CD4-positive, alpha-beta T cell treated with Interleukin-4 for 1 hour (primary cell): ENCODE data around the gene HOXB4.

Experiments
- DNase-seq, 2 donors: peaks; one replicate each; pipeline ENCODE4 v3.0.0-alpha.2; 2020 to 2022

HOXB4 gene

DNA sequence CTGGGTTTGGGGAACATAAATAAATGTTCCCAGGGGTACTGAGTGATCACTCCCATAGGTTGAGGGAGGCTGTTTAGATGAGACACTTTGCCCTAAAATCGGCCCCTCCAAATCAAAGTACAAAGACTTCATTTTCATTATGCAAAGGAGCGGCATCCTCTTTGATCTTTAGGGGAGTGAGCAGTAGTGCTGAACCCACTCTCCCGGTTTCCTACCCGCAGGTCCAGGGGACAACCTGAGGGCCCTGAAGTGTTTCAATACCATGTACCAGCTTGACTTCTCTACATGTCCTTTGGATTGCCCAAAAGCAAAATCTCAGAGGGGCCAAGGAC, 23.0 kb upstream of the HOXB4 start:
- DNase-seq = no peak

GRCh38 chr17:48600244-48601098, 22.3 kb upstream of the HOXB4 start:
- no peak for DNase-seq

GRCh38 chr17:48599354-48599753, 21.2 kb upstream of the HOXB4 start:
- DNase-seq = no peak

DNA sequence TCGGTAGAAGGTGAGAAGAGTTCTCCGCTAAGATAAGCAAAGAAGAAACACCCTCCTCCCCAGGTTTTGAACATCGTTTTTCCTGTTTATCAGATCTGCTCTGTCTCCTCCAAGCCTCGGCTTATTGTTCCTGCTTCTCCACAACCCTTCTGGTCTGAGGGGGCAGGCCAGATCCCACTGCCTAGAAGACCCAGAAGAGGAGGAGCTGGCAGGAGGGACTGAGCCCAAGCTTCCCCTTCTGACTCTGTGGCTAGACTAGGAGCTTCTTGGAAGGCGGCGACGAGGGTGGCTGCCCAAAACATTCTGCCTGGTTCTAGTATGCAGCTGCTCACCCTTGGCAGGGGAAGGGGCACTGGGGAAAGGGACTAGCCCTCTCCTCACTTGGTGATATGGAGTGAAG, 20.6 kb upstream of the HOXB4 start:
- DNase-seq = no peak

- peak; percentile 33 to 53 for DNase-seq
Observed at GRCh38 chr17:48597778-48598631, 19.9 kb upstream of the HOXB4 start.

DNA sequence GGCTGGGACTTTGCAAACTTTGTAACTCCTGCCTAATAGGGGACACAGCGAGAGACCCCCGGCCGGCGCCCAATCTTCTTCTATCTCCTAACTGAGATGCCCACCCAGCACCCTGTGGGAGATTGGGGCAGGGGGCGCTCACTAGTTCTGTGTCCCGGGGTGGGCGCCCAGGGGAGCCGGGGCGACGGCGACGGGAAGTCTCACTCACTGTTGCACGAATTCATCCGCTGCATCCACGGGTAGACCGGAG, 19.3 kb upstream of the HOXB4 start:
- no peak for DNase-seq

DNA sequence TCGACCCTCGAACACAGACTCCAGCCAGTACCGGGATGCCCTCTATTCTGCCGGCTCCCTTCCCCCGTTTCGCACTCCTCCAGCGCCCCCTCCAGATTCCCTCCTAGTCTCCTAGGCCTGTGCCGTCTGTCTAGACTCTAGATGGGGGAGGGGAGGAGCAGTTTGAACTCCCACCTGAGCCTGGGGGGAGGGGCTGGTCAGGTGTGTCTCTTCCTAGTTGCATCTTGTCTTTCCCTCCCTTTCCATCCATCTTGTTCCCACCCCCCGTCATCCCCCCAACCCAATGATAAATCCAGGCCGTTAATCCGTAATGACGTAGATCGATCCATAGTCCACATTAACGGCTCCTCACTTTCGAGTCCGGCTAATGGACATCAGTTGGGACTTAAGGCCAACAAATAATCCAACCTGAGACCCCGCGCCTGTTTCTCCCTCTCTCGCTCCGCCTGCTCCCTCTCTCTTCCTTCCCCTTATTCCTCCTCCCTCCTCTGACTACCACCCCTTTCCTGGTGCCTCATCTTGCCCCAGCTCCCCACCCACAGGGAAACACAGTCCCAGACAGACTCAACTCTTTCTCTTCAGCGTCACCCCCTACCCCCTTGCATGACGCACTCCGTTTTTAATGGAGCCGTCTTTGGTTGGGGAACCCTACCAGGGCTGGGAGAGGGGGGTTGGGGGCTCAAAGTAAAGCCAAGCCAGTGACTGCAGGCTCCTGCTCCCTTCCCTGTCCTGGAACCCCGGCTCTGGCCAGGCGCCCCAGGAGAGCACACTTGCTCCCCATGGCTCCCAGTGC, 18.8 kb upstream of the HOXB4 start:
- DNase-seq = no peak

DNA sequence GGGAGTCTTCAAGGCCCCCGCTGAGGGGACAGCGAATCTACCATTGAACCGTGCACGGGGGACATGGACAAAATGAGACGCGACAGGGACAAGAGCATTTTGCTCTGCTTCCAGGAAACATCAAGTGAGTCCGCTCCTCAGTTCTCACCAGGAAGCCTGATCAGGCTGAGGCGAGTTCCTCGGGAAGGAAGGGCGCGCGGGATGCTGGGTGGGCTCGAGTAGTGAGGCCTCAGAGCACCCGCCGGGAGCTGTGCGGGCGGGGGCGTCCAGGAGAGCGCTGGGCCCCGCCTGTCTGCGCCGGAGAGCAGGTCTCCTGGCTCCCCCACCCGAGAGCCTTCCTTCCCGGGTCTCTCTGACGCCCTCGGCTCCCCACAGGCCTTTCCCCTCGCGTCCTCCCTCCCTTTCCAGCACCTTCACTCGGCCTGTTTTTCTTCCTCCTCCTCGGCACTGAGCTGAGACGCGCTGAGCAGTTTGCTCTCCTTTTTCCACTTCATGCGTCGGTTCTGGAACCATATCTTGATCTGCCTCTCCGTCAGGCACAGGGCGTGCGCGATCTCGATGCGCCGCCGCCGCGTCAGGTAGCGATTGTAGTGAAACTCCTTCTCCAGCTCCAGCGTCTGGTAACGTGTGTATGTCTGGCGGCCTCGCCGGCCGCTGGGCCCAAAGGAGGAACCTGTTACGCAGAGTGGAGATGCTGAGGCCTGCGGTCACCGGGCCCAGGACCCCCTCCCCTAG, 18.0 kb upstream of the HOXB4 start:
- DNase-seq = no peak

DNA sequence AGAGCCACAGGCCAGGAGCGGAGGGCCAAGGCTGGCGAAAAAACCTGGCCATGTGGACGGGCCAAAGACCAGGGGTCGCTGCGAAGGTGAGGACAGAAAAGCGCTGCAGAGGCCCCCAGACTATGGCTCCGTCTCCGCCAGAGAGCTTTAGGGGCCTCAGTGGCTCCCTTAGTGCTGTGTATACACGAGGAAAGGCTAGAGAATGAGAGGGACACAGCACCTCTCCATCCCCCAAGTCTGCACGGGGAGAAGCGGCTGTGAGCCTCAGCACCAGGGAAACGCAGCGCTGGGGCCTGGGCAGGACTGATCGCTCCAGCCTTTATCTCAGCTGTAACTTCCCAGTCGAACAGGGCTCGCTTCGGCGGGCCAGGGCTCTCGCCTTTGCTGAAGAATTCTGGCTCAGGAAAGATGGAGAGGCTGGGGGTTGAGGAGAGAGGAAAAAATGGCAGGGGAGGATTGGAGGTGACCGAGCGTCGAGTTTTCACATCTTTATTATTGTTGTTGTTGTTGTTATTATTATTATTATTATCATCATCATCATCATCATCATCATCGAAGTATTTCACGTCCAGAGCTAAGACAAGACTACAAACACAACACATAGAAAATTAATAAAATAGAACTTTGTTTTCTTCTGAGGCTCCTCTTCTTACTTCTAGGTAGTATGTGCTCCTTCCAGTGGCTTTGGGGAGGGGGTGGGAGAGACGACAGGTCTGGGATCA, 17.3 kb upstream of the HOXB4 start:
- no peak for DNase-seq

DNA sequence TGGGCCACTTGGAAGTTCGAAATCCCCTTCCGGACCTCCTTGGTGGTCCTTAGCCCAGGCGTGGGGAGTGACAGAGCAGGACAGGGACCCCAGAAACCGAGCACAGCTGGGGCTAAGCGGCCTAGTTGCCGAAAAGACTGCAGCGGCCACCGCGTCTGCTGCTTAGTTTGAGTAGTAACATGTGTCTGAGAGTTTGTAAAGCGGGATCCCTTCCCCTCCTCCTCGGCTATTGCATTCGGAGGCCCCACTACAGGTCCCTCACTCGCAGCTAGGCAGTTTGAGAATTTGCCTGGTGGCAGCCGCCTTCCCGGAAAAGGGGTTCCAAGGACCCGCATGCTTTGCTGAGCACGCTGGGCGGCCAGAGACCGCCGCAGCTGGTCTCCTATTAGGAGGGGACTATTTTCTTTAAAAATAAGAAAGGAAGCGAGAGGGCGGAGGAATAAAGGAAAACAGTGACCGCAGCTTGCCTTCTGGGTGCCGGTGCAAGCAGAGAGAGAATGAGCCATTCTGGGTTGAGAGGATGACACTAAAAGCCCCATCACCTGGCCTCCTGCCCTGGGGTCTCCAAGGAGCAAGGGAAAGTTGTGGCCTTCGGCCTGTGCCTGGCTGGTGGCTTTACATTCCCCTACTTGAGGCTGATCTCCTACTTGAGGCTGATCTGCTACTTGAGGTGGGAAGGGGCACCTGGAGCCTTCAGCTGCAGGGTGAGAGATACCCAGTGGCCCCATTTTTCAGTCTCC, 16.6 kb upstream of the HOXB4 start:
- no peak for DNase-seq

DNA sequence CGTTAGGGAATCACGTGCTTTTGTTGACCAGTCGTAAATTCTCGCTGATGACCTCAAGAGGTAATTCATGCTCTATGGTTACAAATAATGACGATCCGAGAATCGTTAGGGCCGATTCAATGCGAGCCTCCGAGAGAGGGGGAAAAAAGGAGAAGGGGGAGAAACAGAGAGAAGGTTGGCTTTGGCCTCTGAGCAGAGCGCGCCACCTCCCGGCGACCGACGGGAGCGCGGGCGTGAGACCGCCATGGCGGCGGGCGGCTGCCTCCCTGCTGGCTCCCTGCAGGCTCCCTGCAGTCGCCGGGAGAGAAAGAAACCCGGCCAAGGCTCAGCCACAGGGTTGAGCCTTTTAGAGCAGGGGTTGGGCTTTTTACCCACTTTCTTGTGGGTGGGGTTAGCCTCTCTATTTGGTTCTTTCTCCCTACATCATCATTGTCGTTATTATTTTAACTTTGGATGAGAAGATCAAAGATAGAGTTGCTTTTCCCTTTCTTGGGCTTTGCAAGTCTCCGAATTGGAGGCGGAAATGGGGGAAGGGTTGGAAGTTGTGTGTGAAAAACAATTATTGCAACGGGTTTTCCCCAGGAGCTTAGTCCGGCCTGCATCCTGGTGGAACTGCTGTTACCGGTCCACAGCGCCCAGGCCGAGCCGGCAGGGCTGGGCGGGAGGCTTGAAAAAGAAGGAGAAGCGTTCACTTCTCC, 15.8 kb upstream of the HOXB4 start:
- DNase-seq = peak; percentile 78 to 83

GRCh38 chr17:48593126-48593829, 15.1 kb upstream of the HOXB4 start, which contains the start of gene HOXB5:
Gene HOXB5 (minus strand): TSS chr17:48593779. CDS start chr17:48593682, 97 bp downstream.
- DNase-seq = no peak

DNA sequence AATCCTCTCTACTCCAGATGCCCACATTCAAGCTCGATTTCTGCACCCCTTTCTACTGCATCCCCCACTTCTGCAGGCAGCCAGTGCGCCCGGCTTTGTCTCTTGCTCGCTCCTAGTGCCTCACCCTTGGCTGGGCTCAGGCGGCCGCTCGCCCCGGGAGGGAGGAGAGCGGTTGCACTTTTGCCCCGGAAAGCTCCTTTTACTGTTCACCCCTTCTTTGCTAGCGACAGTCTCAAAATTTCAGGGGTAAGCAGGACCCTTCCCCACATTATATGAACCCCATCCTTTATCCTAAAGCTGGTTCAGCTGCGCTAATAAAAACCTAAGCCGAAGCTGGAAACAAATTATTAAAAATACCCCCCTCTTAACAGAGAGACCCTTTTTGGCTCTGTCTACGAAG, 14.4 kb upstream of the HOXB4 start:
- no peak for DNase-seq

GRCh38 chr17:48592057-48592514, 13.9 kb upstream of the HOXB4 start:
- DNase-seq = no peak

- DNase-seq = no peak
Observed at GRCh38 chr17:48591255-48592056, 13.3 kb upstream of the HOXB4 start.

DNA sequence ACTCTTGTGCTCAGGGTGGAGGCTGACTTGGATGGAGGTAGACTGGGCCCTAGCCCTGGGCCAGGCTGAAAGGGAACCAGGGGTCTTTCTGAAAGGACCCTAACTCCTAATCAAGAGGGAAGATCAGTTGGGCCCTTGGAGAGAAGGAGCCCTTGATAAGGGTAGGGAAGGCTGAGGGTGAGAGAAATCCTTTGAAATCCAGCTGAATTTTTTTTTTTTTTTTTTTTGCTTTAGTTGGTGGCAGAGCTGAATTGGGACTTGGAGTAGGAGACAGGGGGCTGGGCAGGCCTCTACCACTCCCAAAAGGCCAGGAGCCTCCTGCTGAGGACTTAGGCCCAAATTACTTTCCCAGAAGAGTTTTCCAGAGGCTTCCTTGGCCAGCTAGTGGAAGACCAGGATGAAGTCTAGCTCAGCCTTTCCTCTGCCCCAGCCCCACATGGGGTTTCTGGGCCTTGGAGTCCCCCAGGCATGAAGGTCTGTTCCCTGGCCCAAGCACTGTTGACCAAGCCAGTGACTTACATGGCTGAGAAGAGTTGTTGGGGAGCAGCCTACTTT, 12.5 kb upstream of the HOXB4 start:
- DNase-seq = no peak

DNA sequence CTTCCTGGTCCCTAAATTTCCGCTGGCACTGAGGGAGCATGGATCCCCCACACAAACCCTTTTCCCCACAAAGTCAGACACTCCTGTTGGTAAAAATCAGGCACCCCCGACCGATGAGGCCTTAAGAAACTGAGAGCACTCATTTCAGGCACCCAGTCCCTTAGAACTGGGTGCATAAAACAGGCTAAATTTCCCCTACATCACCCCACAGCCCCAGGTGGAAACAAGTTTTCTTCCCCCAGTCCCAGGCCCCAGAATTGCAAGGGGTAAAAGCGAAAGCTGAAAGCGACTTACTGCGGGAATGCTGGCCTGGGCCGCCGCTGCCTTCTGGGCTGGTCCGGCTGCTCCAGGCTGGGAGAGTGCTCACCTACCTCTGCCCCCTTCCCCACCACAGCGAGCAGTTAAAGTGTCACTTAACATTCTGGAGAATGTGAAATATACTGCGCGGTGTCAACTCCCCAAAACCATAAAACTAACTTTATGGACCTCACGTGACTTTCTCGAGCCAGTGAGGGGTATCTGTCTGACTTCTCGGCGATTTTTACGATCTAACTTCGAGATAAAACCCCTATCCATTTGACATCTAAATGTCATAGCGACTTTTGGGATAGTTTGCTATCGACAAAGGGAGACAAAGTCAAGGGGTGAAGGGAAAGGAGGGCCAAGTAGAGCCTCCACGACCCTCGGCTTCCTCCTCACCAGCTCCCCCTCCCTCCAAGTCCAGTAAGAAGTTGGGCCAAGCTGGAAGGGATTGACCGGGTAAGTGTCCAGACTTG, 11.9 kb upstream of the HOXB4 start, which contains the start of gene HOXB3:
Gene HOXB3, minus strand, starts transcription at position 411 of the 776 bp plus-strand sequence. CDS start 37,767 bp downstream, outside the sequence.
- DNase-seq = no peak
